ENCODE measurements around the gene PNPT1.

GRCh38 chr2:55636831-55637230, 56.8 kb downstream of the PNPT1 start:
- TF ChIP-seq REST (IDR thresholded peaks at IDR 0.05; ENCODE audit: borderline replicate concordance in 1 of 2, low read depth in 1 of 2, low read length in 2 of 2), result no peak
- TF ChIP-seq KLF12 (CRISPR knock-in tag; IDR thresholded peaks at IDR 0.05; ENCODE audit: borderline replicate concordance), result no peak
- no peak for TF ChIP-seq ZNF841 (CRISPR knock-in tag; IDR thresholded peaks at IDR 0.05; ENCODE audit: borderline replicate concordance)
